HFFc6 (cell line): ENCODE measurements around the gene PTPN14. TPM values are rescaled to one million over a fixed set of nuclear protein-coding genes. Genes with fewer than 3 reads are reported as not detected.

ENCODE experiments used
- DNase-seq: peaks from one replicate; pipeline ENCODE4 v3.0.0-alpha.2; 2018
- H3K27ac Mint-ChIP-seq: 2 replicates; pipeline ENCODE4 v1.8.0; 2020; ENCODE audit warnings: mild to moderate bottlenecking, mixed read lengths
- H3K27me3 Mint-ChIP-seq: 2 replicates; pipeline ENCODE4 v1.8.0; 2021; ENCODE audit warnings: mild to moderate bottlenecking, moderate library complexity, mixed read lengths; ENCODE audit not compliant: insufficient read depth
- H3K36me3 Mint-ChIP-seq: 2 replicates; pipeline ENCODE4 v1.8.0; 2021; ENCODE audit warnings: low read depth, mixed read lengths
- H3K4me1 Mint-ChIP-seq: 2 replicates; pipeline ENCODE4 v1.8.0; 2020; ENCODE audit warnings: low read depth, mixed read lengths
- H3K4me3 Mint-ChIP-seq: 2 replicates; pipeline ENCODE4 v1.8.0; 2020; ENCODE audit warnings: mild to moderate bottlenecking, moderate library complexity, mixed read lengths
- H3K9me3 Mint-ChIP-seq: 2 replicates; pipeline ENCODE4 v1.8.0; 2020; ENCODE audit warnings: mild to moderate bottlenecking, mixed read lengths
- total RNA-seq, 6 experiments: library from RNA; stranded (reverse); fragmentation: NEBNext Ultra II Directional; extraction: Animal tissue kit (Norgen Biotek cat#: 25700); gene quantifications; 2 replicates in 1 of 6; 3 replicates in 5 of 6; pipeline ENCODE4 v1.2.3, GENCODE V29; 2021
- TF ChIP-seq, protein P1 (sequence below): fragments of 200-600 bp; sonication (generic); IDR thresholded peaks from 2 replicates; pipeline ENCODE4 v1.5.0; 2021; ENCODE audit warnings: antibody characterized with exemption, mild to moderate bottlenecking

PTPN14 gene
- total RNA-seq, 6 experiments from 2014 or later, result 93.6 to 140 (median 106) TPM

DNA sequence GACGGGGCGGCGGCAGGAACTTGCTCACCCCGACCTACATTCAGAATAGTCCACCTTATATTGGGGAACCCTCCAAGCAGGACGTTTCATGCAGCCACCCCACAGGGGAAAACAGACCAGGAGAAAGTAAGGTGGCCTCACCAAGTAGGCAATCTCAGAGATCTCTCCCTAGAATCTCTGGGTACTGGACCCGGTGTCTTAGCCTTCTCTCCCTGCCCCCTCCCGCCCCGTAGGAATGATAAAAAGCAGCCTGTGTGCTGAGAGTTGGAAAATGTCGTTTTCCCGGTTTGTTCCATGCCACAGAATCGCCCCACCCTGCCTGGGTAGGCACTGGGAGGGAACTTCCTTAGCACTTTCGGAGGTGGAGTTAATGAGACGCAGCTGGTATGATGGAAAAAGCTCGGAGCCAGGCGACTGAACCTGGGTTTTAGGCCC lies 789 bp upstream of the PTPN14 start:
- no peaks in the 10 kb centered on the region for H3K9me3 Mint-ChIP-seq
- H3K4me3 Mint-ChIP-seq, result peak overlapping the region; percentile 95
- H3K27me3 Mint-ChIP-seq, result no peaks in the 10 kb centered on the region; the same call in 1 of the 2 replicates
- H3K4me1 Mint-ChIP-seq, result peaks cover 55% of the 10 kb centered on the region
- H3K36me3 Mint-ChIP-seq, result peaks cover 23% of the 10 kb centered on the region
- H3K27ac Mint-ChIP-seq, result peak overlapping the region; percentile 99
- TF ChIP-seq, protein P1, sequence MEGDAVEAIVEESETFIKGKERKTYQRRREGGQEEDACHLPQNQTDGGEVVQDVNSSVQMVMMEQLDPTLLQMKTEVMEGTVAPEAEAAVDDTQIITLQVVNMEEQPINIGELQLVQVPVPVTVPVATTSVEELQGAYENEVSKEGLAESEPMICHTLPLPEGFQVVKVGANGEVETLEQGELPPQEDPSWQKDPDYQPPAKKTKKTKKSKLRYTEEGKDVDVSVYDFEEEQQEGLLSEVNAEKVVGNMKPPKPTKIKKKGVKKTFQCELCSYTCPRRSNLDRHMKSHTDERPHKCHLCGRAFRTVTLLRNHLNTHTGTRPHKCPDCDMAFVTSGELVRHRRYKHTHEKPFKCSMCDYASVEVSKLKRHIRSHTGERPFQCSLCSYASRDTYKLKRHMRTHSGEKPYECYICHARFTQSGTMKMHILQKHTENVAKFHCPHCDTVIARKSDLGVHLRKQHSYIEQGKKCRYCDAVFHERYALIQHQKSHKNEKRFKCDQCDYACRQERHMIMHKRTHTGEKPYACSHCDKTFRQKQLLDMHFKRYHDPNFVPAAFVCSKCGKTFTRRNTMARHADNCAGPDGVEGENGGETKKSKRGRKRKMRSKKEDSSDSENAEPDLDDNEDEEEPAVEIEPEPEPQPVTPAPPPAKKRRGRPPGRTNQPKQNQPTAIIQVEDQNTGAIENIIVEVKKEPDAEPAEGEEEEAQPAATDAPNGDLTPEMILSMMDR, result no peak
- peak; percentile 66 for DNase-seq

DNA sequence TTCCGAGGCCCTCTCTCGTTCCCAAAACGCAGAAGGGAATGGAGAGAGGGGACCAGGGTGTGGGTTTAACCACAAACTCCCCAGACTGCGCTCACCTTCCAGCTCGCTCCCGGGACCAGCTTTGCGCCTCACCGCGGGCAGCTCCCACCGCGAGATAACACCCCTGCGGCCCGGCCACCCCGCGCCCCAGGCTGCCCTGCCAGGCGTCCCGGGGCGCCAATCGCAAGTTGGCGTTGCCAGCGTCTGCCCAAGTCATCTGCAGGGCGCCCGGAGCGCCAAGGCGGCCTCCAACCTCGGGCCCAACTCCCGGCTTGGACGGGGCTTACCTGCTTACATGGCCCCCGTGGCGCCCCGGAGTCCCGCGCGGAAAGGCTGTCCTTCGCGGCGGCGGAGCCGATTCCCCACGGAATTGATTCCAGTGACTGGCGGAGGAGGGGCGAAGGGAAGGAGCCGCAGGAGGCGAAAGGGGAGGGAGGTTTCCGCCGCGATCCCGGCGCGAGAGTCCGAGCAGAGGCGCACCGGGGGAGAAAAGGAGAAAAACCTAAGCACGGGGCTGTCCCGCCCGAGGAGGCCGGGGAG lies 456 bp downstream of the PTPN14 start:
- H3K27ac Mint-ChIP-seq, result peak overlapping the region; percentile 99
- no peak for DNase-seq
- no peaks in the 10 kb centered on the region; the same call in 1 of the 2 replicates for H3K27me3 Mint-ChIP-seq
- TF ChIP-seq, protein P1, result no peak
- peaks cover 23% of the 10 kb centered on the region for H3K36me3 Mint-ChIP-seq
- H3K4me3 Mint-ChIP-seq, result peak overlapping the region; percentile 95
- no peaks in the 10 kb centered on the region for H3K9me3 Mint-ChIP-seq
- H3K4me1 Mint-ChIP-seq, result peaks cover 62% of the 10 kb centered on the region

DNA sequence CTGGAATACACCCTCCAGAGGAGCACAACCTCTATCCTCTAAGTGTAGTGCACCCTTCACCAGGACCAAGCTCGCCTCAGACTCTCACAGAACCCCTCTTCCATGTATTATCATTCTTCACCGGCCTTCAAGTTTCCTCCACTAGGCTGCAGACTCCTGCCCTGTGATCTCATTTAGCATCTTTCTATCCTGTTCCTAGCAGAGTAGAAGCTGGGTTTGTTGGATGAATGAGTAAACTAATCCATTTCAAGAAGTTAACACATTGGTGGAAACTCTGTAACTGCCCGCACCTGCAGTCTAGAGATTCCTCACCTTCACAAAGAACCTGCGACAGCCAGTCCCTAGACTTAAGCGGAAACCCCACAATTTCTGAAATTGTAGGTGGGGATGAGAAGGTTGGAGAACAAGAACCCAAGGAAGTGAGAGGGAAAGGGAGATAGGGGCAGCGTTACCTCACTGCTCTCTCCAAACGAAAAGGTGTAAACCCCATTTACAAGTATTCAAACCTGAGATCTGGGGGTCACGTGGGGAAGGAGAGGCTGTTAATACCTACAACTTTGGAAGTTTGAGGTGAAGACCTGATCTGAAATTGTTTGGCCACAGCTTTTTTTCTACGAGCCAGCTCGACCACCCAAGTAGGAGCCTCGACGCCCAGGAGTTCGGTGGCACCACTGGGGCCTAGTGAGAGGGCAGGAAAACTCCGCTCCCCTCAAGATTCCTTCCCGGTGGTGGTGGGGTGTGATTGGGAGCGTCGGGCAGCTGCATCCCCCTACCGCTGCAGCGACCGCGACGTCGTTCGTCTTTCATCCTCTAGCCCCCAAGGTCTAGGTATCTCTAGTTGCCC lies 1.2 kb downstream of the PTPN14 start:
- Mint-ChIP-seq H3K27me3 (no peaks in the 10 kb centered on the region; the same call in 1 of the 2 replicates), H3K27ac (peak overlapping the region; percentile 99), H3K4me3 (peak overlapping the region; percentile 95), H3K4me1 (peaks cover 69% of the 10 kb centered on the region), H3K36me3 (peaks cover 28% of the 10 kb centered on the region), H3K9me3 (no peaks in the 10 kb centered on the region)
- DNase-seq, result peak; percentile 52
- TF ChIP-seq, protein P1, result peak; percentile 63

DNA sequence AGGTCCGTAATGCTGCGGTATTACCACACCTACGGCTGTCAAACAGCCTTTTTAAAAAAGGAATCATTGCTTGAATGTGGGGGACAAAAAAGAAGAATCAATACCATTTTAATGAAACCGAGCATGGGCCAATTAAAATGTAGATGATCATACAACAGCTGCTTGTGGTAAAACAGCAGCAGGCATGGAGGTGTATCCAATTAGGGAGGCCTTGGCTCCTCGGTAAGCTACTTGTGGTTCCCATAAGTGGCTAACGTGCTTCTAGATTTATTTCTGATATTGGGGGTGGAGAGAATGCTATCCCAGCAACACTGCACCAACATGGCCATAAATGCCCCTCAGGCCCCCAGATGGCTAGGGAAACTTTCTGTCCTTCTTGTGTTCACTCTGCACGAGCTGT lies 1.8 kb downstream of the PTPN14 start:
- no peaks in the 10 kb centered on the region for H3K9me3 Mint-ChIP-seq
- no peak for DNase-seq
- H3K36me3 Mint-ChIP-seq, result peaks cover 34% of the 10 kb centered on the region
- peak overlapping the region; percentile 99 for H3K27ac Mint-ChIP-seq
- TF ChIP-seq, protein P1, result no peak
- peaks cover 75% of the 10 kb centered on the region for H3K4me1 Mint-ChIP-seq
- peaks cover 1% of the 10 kb centered on the region for H3K27me3 Mint-ChIP-seq
- peak overlapping the region; percentile 95 for H3K4me3 Mint-ChIP-seq

DNA sequence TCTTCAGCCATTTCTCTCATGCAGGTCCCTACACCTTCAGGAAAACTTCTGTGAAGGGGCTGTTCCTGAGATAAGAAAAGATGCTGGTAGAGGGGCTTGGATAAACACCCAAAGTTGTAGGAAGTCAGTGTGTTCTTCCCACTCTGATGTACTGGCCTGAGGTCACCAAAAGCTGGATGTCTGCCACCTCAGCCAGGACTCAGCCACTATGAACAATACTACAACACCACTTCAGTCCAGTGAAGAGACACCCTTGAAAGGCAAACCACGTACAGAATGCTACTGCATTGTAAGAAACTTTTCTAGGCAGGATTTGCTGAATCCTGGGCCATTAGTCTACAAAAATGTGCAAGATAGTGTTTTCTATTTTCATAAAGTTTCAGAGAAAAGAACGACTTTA lies 2.4 kb downstream of the PTPN14 start:
- H3K4me1 Mint-ChIP-seq, result peaks cover 79% of the 10 kb centered on the region
- H3K27ac Mint-ChIP-seq, result peak overlapping the region; percentile 50; the same call in 1 of the 2 replicates
- DNase-seq, result peak; percentile 69
- TF ChIP-seq, protein P1, result no peak
- peaks cover 35% of the 10 kb centered on the region for H3K36me3 Mint-ChIP-seq
- H3K4me3 Mint-ChIP-seq, result peak overlapping the region; percentile 95
- H3K27me3 Mint-ChIP-seq, result peaks cover 1% of the 10 kb centered on the region
- no peaks in the 10 kb centered on the region for H3K9me3 Mint-ChIP-seq
